PC-9 (cell line): ENCODE measurements around the gene PURB. TPM values are rescaled to one million over a fixed set of nuclear protein-coding genes. Genes with fewer than 3 reads are reported as not detected.

Experiments used
- BruUV-seq: library from RNA; stranded (reverse); fragments of 400-500 nt; replicated peaks from 2 replicates; lab custom pipeline; 2021; lab: Mats Ljungman, UMichigan
- CTCF ChIA-PET: fragments of 300-600 bp; sonication (Branson Sonifier 250); formaldehyde crosslinking; loops from one replicate; lab custom pipeline; 2022; ENCODE audit warnings: antibody characterized with exemption; lab: Charles Lee
- POLR2A ChIA-PET: fragments of 300-600 bp; sonication (Branson Sonifier 250); formaldehyde crosslinking; loops from one replicate; lab custom pipeline; 2022; ENCODE audit warnings: antibody characterized with exemption; ENCODE audit not compliant: unreplicated experiment; lab: Charles Lee
- DNase-seq, 2 experiments: peaks; one replicate each; pipeline versions ENCODE4 v3.0.0 to v3.0.0-alpha.2; 2015 to 2022; ENCODE audit warnings: mixed read lengths in 1 of 2
- H2AFZ ChIP-seq: fragments of 200-600 bp; sonication (generic); 2 replicates; pipeline ENCODE4 v1.8.1; 2017; ENCODE audit warnings: antibody characterized with exemption
- H3F3A ChIP-seq: fragments of 200-600 bp; sonication (generic); 2 replicates; pipeline ENCODE4 v1.8.1; 2017; ENCODE audit warnings: antibody characterized with exemption, mild to moderate bottlenecking, low read depth; ENCODE audit not compliant: insufficient read depth
- H3K27ac ChIP-seq: fragments of 200-600 bp; sonication (generic); 2 replicates; pipeline ENCODE4 v1.6.1; 2016; ENCODE audit warnings: mixed run types
- H3K27me3 ChIP-seq: fragments of 200-600 bp; sonication (generic); 2 replicates; pipeline ENCODE4 v1.6.1; 2016; ENCODE audit warnings: low read depth, mixed run types; ENCODE audit not compliant: insufficient read depth
- H3K36me3 ChIP-seq: fragments of 200-600 bp; sonication (generic); 2 replicates; pipeline ENCODE4 v1.6.1; 2016; ENCODE audit warnings: low read depth, mixed run types
- H3K4me1 ChIP-seq: fragments of 200-600 bp; sonication (generic); replicated peaks from 2 replicates; pipeline ENCODE4 v1.6.1; 2016; ENCODE audit warnings: mixed run types; ENCODE audit not compliant: insufficient read depth
- H3K4me2 ChIP-seq: fragments of 200-600 bp; sonication (generic); 2 replicates; pipeline ENCODE4 v1.6.1; 2017; ENCODE audit warnings: mixed run types
- H3K4me3 ChIP-seq: fragments of 200-600 bp; sonication (generic); 2 replicates; pipeline ENCODE4 v1.6.1; 2016; ENCODE audit warnings: mixed run types
- H3K79me2 ChIP-seq: fragments of 200-600 bp; sonication (generic); 2 replicates; pipeline ENCODE4 v1.6.1; 2017; ENCODE audit warnings: low read depth, mixed run types
- H3K9me2 ChIP-seq: fragments of 200-600 bp; sonication (generic); 2 replicates; pipeline ENCODE4 v1.8.1; 2017; ENCODE audit warnings: mild to moderate bottlenecking; ENCODE audit not compliant: insufficient read depth
- H3K9me3 ChIP-seq: fragments of 200-600 bp; sonication (generic); 2 replicates; pipeline ENCODE4 v1.8.1; 2016; ENCODE audit warnings: low read depth; ENCODE audit not compliant: insufficient read depth
- H4K20me1 ChIP-seq: fragments of 200-600 bp; sonication (generic); 2 replicates; pipeline ENCODE4 v1.8.1; 2017; ENCODE audit not compliant: insufficient read depth
- EZH2 ChIP-seq: fragments of 200-600 bp; sonication (generic); IDR thresholded peaks from 2 replicates; pipeline ENCODE4 v1.8.0; 2017; ENCODE audit warnings: antibody characterized with exemption, low read depth
- intact Hi-C: fragments of 100-400 bp; cut with micrococcal nuclease; formaldehyde crosslinking; loops from one replicate; pipeline ENCODE4 v1.10.0; 2022; ENCODE audit not compliant: unreplicated experiment
- total RNA-seq: library from RNA; stranded (reverse); gene quantifications from 2 replicates; pipeline ENCODE4 v1.2.3, GENCODE V29; 2021
- TF ChIP-seq, protein P1 (sequence below): fragments of 200-600 bp; sonication (generic); conservative IDR thresholded peaks from 2 replicates; pipeline ENCODE4 v1.6.1; 2017; ENCODE audit warnings: mixed run types, antibody characterized with exemption, mild to moderate bottlenecking, moderate library complexity

PURB gene
- total RNA-seq, 1 experiment from 2014 or later: 38.2 TPM

DNA sequence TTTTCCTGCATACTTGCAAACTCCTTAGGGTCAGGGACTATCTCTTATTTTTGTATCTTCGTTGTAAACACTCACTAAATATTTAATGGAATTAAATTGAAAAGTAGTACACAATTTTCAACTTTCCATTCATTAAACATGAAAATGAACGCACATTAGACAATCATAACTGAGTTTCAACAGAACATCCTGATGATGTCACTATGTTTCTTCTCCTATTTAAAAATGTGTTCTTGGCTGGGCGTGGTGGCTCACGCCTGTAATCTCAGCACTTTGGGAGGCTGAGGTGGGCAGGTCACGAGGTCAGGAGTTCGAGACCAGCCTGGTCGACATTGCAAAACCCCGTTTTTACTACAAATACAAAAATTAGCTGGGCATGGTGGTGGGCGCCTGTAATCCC, 14.1 kb upstream of the PURB start:
- Histone ChIP-seq H3K4me3 (no peak overlapping the region), H2AFZ (no peak overlapping the region), H4K20me1 (no peaks in the 10 kb centered on the region), H3K27ac (no peak overlapping the region), H3K36me3 (no peaks in the 10 kb centered on the region), H3F3A (peaks cover 6% of the 10 kb centered on the region), H3K9me2 (no peaks in the 10 kb centered on the region), H3K4me2 (no peak overlapping the region), H3K4me1 (no peaks in the 10 kb centered on the region), H3K27me3 (0 out of 2 replicates have a peak, but pooled peaks cover 3% of the 10 kb centered on the region), H3K79me2 (no peaks in the 10 kb centered on the region), H3K9me3 (no peaks in the 10 kb centered on the region)
- ChIA-PET POLR2A (no interaction called here), CTCF (no interaction called here)
- BruUV-seq: no TSS peak
- TF ChIP-seq, protein P1, sequence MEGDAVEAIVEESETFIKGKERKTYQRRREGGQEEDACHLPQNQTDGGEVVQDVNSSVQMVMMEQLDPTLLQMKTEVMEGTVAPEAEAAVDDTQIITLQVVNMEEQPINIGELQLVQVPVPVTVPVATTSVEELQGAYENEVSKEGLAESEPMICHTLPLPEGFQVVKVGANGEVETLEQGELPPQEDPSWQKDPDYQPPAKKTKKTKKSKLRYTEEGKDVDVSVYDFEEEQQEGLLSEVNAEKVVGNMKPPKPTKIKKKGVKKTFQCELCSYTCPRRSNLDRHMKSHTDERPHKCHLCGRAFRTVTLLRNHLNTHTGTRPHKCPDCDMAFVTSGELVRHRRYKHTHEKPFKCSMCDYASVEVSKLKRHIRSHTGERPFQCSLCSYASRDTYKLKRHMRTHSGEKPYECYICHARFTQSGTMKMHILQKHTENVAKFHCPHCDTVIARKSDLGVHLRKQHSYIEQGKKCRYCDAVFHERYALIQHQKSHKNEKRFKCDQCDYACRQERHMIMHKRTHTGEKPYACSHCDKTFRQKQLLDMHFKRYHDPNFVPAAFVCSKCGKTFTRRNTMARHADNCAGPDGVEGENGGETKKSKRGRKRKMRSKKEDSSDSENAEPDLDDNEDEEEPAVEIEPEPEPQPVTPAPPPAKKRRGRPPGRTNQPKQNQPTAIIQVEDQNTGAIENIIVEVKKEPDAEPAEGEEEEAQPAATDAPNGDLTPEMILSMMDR: no peak
- TF ChIP-seq EZH2: no peak
- intact Hi-C loops: no loop called here
- no peak for DNase-seq

DNA sequence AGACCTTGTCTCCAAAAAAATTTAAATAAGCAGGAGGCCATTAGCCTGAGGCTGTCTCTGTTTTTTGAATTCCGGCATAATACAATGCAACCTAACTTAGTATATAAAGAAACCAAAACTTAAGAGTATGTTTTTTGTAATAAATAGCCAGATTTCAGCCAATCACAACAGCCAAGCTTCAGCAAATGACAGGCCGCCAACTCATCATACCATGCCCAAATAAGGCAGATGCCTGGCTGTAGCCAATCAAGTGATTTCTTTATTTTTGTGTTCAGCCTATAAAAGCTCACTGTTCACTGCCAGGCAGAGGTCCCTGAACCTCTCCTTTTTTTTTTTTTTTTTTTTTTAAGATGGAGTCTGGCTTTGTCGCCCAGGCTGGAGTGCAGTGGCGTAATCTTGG, 12.7 kb upstream of the PURB start:
- CTCF ChIA-PET: no interaction called here
- no peaks in the 10 kb centered on the region for H3K27me3 ChIP-seq
- intact Hi-C loops: no loop called here
- no peaks in the 10 kb centered on the region for H3K36me3 ChIP-seq
- POLR2A ChIA-PET: interaction anchor here (0.5 kb wide), 1 partner anchor 16 kb away, joined by 6 read pairs; no protein-coding TSS in a partner anchor
- H3K4me1 ChIP-seq: no peaks in the 10 kb centered on the region
- H3K4me2 ChIP-seq: no peak overlapping the region
- H3K27ac ChIP-seq: no peak overlapping the region
- no peaks in the 10 kb centered on the region for H4K20me1 ChIP-seq
- BruUV-seq: no TSS peak
- H3K4me3 ChIP-seq: no peak overlapping the region
- no peak overlapping the region for H2AFZ ChIP-seq
- H3K9me3 ChIP-seq: no peaks in the 10 kb centered on the region
- no peaks in the 10 kb centered on the region for H3K9me2 ChIP-seq
- no peak for TF ChIP-seq EZH2
- TF ChIP-seq, protein P1: no peak
- H3K79me2 ChIP-seq: no peaks in the 10 kb centered on the region
- H3F3A ChIP-seq: peaks cover 6% of the 10 kb centered on the region
- DNase-seq: no peak

DNA sequence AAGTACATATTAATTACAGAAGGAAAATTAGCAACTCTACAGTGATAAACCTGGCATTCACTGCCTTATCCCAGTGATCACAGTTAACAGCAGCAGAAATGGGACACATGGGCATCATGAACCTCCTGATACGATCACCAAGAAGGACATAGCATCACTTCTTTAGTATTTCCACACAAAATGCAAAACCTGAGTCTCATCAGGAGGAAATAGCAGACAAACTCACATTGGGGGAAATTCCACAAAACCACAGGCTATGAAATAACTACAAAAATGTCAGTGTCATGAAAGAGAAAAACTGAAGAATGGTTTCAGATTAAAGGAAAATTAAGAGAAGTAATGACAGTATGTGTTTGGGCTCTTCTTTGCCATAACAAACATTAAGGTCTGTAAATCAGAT, 12.0 kb upstream of the PURB start:
- Histone ChIP-seq H3K9me2 (no peaks in the 10 kb centered on the region), H3K27ac (no peak overlapping the region), H3K4me3 (no peak overlapping the region), H3K4me1 (no peaks in the 10 kb centered on the region), H2AFZ (no peak overlapping the region), H3F3A (peaks cover 6% of the 10 kb centered on the region), H4K20me1 (no peaks in the 10 kb centered on the region), H3K4me2 (no peak overlapping the region), H3K9me3 (no peaks in the 10 kb centered on the region), H3K36me3 (no peaks in the 10 kb centered on the region), H3K27me3 (no peaks in the 10 kb centered on the region), H3K79me2 (no peaks in the 10 kb centered on the region)
- TF ChIP-seq, protein P1: no peak
- no peak for TF ChIP-seq EZH2
- intact Hi-C loops: no loop called here
- POLR2A ChIA-PET: no interaction called here
- CTCF ChIA-PET: no interaction called here
- no TSS peak for BruUV-seq
- no peak for DNase-seq
